Nephron (organoid): Measurements from ENCODE around the gene YWHAH.

ENCODE experiments used
- H3K27ac Mint-ChIP-seq, 3 experiments: 2 replicates each; pipeline ENCODE4 v1.8.0; 2020; ENCODE audit warnings: mixed read lengths in 3 of 3, mild to moderate bottlenecking in 2 of 3, moderate library complexity in 1 of 3
- H3K27me3 Mint-ChIP-seq: 2 replicates; pipeline ENCODE4 v1.8.0; 2021; ENCODE audit warnings: low read depth, mild to moderate bottlenecking, moderate library complexity, mixed read lengths
- H3K36me3 Mint-ChIP-seq: 2 replicates; pipeline ENCODE4 v1.8.0; 2020; ENCODE audit warnings: low read depth, mixed read lengths
- H3K4me1 Mint-ChIP-seq: 2 replicates; pipeline ENCODE4 v1.8.0; 2020; ENCODE audit warnings: mixed read lengths
- H3K4me3 Mint-ChIP-seq, 3 experiments: 2 replicates each; pipeline ENCODE4 v1.8.0; 2020; ENCODE audit warnings: mild to moderate bottlenecking in 3 of 3, mixed read lengths in 3 of 3, moderate library complexity in 2 of 3
- H3K9me3 Mint-ChIP-seq: 2 replicates; pipeline ENCODE4 v1.8.0; 2020; ENCODE audit warnings: mixed read lengths
- CTCF ChIP-seq, 3 experiments: fragments of 200-600 bp; sonication (generic); IDR thresholded peaks; one replicate each; pipeline ENCODE4 v1.5.0; 2021; ENCODE audit warnings: antibody characterized with exemption in 3 of 3; ENCODE audit not compliant: unreplicated experiment in 3 of 3

The YWHAH gene

DNA sequence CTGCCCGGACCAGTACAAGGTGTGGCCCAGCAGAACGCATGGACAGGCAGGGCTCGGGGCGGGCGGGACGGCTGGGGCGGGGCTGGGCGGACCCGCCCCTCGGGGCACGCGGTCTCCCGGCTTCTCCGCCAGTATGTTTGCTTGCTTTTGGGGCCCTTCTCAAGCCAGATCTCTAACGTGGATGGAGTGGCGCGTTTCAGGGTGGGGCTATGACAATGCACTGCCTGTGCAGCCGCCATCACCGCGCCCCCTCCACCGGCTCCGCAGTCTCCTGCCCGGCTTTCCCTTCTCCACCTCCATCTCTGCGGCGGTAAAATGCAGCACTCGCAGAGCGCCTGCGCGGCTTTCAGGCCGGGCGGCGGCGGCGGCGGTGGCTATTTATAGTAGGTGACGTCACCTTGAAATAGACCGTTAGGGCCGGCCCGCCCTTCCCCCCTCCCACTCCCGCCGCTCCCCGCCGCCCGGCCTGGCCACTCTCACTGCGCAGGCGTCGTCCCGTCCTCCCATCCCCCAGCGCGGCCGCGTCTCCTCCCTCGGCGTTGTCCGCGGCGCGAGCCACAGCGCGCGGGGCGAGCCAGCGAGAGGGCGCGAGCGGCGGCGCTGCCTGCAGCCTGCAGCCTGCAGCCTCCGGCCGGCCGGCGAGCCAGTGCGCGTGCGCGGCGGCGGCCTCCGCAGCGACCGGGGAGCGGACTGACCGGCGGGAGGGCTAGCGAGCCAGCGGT is at the start of gene YWHAH:
TSS of gene YWHAH (plus strand) at position 558 of the 722 bp plus-strand sequence. CDS start 199 bp downstream, outside the sequence.
- no peak for TF ChIP-seq CTCF (IDR thresholded peaks at IDR 0.05; ENCODE audit: unreplicated experiment in 3 of 3)
- no peaks in the 10 kb centered on the region for H3K9me3 Mint-ChIP-seq
- H3K27ac Mint-ChIP-seq: peak within 1 kb of the TSS; percentile 83 to 96 (median 90)
- peak within 1 kb of the TSS; percentile 90 to 94 (median 93) for H3K4me3 Mint-ChIP-seq
- peaks cover 13% of the 10 kb centered on the region for H3K36me3 Mint-ChIP-seq
- H3K4me1 Mint-ChIP-seq: peaks cover 7% of the 10 kb centered on the region
- H3K27me3 Mint-ChIP-seq: no peaks in the 10 kb centered on the region

GRCh38 chr22:31895411-31896123 is 48.8 kb upstream of the YWHAH start:
- no peak for TF ChIP-seq CTCF (IDR thresholded peaks at IDR 0.05; ENCODE audit: unreplicated experiment in 3 of 3)
- no peaks in the 10 kb centered on the region for H3K27me3 Mint-ChIP-seq
- H3K9me3 Mint-ChIP-seq: no peaks in the 10 kb centered on the region
- H3K4me1 Mint-ChIP-seq: peaks cover 45% of the 10 kb centered on the region
- peak overlapping the region; percentile 84 to 99 (median 95) for H3K27ac Mint-ChIP-seq
- H3K36me3 Mint-ChIP-seq: peaks cover 19% of the 10 kb centered on the region
- peak overlapping the region in 2 of 3 experiments; percentile 38 to 51 for H3K4me3 Mint-ChIP-seq

- peaks cover 18% of the 10 kb centered on the region for H3K36me3 Mint-ChIP-seq
- H3K27ac Mint-ChIP-seq: peak overlapping the region; percentile 28 to 99 (median 95)
- H3K9me3 Mint-ChIP-seq: no peaks in the 10 kb centered on the region
- H3K4me1 Mint-ChIP-seq: peaks cover 44% of the 10 kb centered on the region
- H3K27me3 Mint-ChIP-seq: no peaks in the 10 kb centered on the region
- TF ChIP-seq CTCF (IDR thresholded peaks at IDR 0.05; ENCODE audit: unreplicated experiment in 3 of 3): no peak
- H3K4me3 Mint-ChIP-seq: no peak overlapping the region
These were observed 47.9 kb upstream of the YWHAH start for GRCh38 chr22:31896472-31896871.

GRCh38 chr22:31897842-31898805 is 46.2 kb upstream of the YWHAH start:
- H3K27me3 Mint-ChIP-seq: no peaks in the 10 kb centered on the region
- H3K9me3 Mint-ChIP-seq: no peaks in the 10 kb centered on the region
- TF ChIP-seq CTCF (IDR thresholded peaks at IDR 0.05; ENCODE audit: unreplicated experiment in 3 of 3): no peak
- peak overlapping the region; percentile 95 to 99 (median 98) for H3K27ac Mint-ChIP-seq
- H3K4me1 Mint-ChIP-seq: peaks cover 45% of the 10 kb centered on the region
- peak overlapping the region; percentile 17 to 34 (median 32) for H3K4me3 Mint-ChIP-seq
- peaks cover 28% of the 10 kb centered on the region for H3K36me3 Mint-ChIP-seq

DNA sequence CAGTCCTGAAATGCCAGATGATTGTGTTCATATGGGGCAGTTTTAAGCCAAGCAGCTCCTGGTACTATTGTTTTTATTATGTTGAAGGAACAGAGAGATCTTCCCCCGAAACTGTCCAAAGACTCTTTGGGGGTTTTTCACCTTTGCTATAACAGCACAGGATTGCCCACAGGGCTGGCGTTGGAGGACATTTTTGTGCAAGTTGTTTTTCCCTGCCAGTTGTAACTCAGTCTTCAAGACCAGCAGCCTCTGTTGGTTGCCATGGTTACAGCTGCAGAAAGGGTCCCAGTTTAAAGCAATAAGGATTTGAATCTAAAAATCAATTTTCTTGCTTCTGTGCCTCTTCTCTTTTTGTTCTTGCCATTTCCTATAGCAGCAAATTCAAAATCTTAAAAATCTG is 45.4 kb upstream of the YWHAH start:
- Mint-ChIP-seq H3K36me3 (peaks cover 23% of the 10 kb centered on the region), H3K9me3 (no peaks in the 10 kb centered on the region), H3K4me1 (peaks cover 39% of the 10 kb centered on the region), H3K4me3 (no peak overlapping the region), H3K27me3 (no peaks in the 10 kb centered on the region), H3K27ac (peak overlapping the region; percentile 95 to 99 (median 98))
- no peak for TF ChIP-seq CTCF (IDR thresholded peaks at IDR 0.05; ENCODE audit: unreplicated experiment in 3 of 3)
